Stimulated activated CD8-positive, alpha-beta memory T cell treated with anti-CD3 and anti-CD28 coated beads, Interleukin-7, amount 100 ng/mL, for 1 hour (primary cell): ENCODE results near the gene TNIK.

Experiments used
- DNase-seq, 2 donors: peaks; one replicate each; pipeline ENCODE4 v3.0.0-alpha.2; 2020; ENCODE audit warnings: low read depth in 2 of 2

The TNIK gene

DNA sequence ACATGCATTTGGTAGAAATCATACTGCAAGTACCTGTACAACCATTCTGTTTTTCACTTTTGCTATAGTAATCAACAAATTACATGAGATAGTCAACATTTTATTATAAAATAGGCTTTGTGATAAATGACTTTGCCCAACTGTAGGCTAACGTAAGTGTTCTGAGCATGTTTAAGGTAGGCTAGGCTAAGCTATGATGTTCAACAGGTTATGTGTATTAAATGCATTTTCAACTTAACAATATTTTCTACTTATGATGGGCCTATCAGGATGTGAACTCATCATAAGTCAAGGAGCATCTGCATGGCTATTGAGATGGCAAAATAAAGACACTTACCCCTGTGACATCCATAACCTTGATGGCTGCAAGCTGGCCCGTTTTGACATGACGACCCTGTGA lies 232.4 kb downstream of the TNIK start:
- no peak for DNase-seq

DNA sequence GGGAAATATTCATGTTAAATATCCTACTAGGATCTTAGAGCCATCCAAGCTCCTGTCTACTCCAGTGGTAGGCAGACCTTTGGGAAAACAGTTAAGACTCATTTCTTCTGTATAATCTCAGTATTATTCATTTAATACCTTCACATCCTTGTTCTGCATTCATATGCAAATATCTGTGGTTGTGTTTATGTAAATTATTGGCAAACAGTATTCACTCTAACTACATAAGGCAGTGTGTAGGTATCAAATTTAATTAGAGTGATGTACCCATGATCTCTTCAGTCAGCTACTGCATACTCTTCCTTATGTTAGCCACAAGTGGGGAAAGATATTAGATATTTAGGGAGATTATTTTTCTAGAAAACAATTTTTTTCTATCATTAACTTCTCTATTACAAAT lies 232.8 kb downstream of the TNIK start:
- no peak for DNase-seq

DNA sequence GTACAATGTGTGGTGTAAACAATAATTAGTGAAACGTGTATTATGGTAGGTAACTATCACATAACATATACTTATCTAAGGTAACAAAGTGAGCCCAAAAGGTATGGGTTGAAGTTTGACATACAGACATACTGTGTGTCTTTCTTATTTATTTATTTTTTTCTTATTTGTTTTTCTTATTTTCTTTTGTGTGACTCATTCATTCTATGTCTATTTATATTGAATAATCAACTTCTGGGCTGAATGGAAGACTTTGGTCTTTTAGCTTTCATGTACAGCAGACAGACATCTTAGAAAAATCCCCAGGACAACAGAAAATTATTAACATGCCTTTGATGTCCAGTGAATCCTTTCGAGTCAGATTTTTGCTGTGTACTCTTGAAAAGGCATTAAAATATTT lies 233.4 kb downstream of the TNIK start:
- no peak for DNase-seq

DNA sequence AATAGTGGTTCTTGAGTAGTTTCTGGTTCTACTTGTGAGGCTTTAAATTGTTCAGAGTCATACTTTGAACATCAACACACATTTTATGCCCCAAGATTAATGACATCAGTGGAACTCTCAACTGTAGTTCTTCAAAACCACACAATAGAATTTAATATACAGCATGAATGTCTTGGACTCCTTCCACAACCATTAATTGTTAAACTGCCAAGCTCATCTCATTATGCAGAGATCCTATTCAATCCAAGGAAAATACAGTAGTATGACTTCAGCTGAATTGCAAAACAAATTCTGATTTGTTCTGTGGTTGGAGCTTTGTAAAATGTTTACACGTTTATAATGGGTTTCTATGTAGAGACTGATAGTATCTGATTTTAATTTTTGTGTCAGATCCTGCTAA lies 234.5 kb downstream of the TNIK start:
- no peak for DNase-seq

DNA sequence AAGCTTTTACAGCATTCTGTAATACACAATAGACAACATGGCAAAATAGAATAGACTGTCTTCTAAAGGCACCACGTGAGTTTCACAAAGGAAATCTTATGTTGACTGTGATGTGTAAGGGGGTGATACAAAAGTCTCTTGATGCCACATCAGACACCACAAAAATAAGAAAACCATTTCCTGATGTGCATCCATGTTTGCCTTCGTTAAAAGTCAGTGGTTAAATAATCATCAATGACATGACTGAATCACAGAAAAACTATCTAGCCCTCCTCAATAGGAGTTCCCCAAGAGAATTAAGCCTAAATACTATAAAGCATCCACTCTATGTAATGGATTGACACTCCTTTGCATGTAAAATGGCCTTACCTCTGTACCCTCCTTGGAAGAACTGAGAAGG lies 235.0 kb downstream of the TNIK start:
- no peak for DNase-seq

DNA sequence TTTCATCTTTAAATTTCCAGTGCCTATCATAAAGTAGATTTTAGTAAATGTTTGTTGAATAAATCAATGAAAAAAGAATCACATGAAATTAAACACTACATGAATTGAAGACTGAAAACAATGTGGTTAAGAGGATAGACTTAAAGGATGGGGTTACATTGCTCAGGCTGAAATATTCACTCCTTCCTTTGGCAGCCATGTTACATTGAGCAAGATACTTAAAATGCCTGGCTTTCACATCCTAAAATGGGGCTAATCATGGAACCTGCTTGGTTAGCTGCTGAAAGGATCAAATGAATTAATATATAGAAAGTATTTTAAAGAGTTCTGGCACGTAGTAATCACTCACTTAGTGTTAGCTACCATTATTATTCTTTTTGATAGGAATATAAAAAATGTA lies 236.8 kb downstream of the TNIK start:
- DNase-seq: no peak

DNA sequence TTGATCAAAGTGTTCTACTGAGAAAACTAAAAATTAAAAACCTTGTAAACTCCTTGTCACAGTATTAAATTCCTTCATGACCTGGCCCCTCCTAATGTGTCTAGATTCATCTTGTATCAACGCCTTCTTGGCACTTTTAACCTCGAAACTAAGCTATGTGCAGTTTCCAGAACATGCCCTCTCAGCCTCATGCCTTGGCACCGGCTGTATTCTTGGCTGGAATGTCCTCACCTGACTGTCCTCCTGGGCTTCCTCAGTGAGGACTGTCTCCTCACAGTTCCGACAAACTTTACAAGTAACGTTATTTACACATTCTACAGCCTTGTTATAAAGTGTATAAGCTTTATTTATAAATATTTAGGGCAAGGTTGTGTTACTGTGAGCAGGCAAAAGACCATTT lies 237.2 kb downstream of the TNIK start:
- no peak for DNase-seq

DNA sequence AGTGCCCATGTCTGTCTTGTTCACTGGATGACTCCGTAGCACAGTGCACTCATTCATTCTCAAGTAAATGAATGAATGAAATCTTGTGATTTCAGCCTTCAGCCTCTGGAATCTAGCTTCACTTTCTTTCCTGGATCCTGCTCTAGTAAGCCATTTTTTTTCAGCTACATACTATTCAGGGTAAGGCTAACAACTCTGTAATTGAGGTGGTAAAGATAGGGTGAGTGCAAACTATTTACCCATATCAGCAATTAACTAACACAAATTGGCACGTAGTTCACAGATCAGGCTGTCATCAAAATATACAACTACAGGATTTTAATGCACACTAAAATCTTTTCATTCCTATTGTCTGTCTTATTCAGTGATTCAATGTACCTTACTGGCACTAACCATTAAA lies 238.6 kb downstream of the TNIK start:
- no peak for DNase-seq

DNA sequence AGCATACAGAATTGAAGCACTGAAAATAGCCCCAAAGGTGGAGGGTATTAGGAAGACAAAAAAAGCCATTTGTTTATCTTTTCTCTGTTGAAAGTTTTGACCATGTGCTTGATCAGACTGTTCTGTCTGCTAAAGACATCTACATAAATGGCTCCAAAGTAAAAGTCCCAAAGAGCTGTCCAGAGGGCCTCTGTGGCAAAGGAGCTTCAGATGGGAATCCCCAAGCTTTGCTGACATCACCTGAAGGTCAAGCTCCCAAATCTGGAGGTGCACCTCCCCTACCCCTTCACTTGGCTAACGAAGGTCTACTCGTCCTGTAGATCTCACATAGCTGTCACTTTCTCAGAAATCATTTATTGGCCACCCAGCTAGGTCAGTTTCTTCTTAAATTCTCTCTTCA lies 239.1 kb downstream of the TNIK start:
- no peak for DNase-seq

DNA sequence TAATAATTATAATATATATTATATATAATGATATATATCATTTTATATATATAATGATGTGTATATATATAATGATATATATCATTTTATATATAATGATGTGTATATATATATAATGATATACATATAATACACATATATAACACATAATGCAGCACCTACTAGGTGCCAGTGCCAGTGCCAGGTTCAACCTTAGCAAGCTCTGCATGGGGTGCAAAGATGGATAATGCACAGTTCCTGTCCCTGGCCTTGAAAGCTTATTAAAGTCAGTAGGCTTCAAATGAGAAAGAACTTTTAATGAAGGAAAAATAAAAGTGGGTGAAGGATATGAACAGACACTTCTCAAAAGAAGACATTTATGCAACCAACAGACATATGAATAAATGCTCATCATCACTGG lies 240.9 kb downstream of the TNIK start:
- no peak for DNase-seq

DNA sequence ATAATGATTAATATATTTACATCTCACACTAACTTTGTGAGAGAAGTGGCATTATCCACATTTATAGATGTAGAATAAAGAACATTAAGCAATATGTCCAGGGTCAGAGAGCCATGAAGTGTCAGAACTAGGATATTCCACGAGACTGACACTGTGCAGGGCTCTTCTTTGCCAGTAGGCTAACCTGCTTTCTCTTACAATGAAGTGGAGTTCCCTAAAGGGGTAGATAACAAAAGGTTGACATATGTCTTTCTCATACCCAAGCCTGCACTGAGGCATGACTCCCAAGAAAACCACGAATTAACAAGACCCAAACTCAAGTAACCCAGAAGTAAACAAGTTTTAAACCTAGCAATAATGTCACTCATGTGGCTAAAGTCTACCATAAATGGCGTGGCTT lies 242.1 kb downstream of the TNIK start:
- no peak for DNase-seq

DNA sequence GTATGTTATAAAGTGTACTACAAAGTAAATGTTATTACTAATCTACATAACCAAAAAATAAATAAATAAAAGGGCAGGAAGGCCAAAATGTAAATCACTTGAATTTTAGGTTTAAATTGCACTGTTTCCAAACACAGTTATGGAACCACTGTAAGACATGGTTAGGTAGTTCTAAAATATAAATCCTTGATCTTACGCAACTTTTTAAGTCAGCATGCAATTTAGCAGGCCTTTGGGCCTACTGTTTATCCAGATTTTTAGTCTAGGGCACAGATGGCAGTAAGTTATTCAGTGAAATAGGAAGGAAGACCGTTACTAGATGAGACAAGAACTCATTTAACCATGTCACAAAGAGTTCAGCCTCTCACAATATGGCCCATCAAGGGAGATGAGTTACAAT lies 246.3 kb downstream of the TNIK start:
- DNase-seq: no peak

DNA sequence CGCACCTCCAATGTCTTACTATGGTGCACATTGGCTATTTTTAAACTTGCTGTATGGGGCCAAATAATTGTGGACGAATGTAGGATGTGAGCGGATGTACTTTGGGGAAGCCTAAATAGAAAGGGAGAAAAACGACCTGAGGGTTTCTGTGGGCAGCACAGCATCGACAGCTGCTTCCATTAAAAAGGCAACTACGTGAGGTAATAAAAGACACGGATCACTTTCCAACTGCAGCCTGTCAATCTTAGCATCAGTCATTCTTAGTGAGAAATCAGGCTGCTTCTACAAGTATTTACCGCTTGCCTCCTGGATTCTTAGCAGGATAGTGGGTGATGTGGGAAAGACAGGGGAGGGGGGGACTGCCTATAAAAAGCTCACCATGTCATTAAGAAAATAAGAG lies 247.0 kb downstream of the TNIK start:
- no peak for DNase-seq

DNA sequence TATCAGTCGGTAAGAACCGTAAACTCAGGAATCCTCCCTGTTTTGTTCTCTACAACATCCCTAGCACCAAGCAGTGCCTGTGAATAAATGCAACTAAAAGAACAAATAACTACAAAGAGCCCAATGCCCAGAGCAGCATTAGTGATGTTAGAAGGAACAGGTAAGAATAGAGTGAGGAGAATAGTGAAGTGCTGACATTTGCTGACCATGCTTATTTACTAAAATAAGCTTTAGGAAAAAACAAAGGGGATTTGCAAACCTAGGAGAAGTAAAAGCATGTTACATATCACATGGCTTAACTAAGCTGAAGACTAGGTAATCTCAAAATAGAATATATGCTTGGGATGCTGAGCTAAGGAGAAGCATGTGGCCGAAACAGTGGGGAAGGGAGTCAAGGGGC lies 247.6 kb downstream of the TNIK start:
- no peak for DNase-seq

DNA sequence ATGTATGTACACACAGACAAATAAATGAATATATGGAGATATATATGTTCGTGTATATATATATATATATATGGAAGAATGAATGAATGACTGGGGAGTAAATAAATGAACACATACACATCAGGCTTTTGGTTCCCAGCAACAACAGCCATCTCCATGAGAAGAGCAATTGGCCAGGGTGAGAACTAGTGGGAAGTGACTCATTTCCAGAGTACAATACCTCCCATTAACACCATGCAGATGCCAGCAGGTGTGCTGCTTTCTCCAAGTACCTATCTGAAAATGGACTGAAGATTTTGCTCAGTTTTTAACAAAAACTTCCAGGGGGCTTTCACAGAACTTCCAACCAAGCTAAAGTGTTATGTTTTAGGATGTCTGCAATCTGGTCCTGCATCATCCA lies 253.9 kb downstream of the TNIK start:
- DNase-seq: no peak

DNA sequence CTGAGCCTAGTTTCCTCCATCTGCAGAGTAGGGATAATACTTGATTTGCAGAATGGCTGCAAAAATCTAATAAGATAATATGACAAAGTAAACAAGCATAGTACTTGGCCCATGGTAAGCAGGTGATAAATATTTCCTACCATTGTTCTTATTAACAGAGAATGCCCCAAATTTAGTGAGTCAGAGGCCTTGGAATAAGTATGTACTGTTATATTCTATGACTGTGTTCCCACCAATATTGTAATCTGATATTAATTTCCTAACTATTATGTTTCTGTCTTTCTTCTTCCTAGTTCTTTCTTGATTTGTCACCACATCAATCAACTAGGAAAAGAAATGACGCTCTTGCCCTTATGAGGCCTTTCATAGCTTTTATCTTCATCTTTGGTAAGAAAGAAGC lies 255.3 kb downstream of the TNIK start:
- DNase-seq: no peak

DNA sequence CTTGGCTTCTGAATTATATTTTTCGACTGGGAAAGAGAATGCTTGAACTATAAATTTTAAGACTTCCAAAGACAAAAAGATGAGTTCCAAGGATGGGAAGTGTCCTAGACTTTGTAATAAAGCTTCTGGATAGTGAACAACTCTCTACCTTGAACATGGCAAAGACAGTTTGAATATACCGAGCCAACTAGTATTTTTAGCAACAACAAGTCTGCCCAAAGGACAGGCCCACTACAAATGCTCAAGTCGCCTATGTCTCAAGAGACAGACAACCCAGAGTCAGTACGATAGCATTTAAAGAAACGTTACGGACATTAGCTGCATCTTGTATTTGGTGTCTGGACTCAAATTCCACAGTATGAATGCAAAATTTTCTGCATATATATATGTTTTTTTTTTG lies 258.4 kb downstream of the TNIK start:
- DNase-seq: no peak

DNA sequence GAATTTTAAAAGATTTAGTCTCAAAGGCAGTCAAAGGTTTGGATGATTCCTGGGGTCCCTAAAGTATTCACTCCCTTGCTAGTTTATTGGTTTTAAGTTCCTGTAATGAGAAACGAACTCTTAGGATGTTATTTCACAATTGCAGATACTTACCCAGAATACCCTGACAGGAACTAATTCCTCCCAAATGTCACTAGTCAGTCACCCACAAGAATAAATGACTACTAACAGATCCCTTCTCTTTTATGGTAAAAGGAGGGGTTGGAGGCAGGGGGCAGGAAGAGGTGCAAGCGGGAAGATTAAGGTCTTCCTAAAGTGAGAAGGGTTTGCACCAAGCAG lies 259.5 kb downstream of the TNIK start:
- DNase-seq: no peak

DNA sequence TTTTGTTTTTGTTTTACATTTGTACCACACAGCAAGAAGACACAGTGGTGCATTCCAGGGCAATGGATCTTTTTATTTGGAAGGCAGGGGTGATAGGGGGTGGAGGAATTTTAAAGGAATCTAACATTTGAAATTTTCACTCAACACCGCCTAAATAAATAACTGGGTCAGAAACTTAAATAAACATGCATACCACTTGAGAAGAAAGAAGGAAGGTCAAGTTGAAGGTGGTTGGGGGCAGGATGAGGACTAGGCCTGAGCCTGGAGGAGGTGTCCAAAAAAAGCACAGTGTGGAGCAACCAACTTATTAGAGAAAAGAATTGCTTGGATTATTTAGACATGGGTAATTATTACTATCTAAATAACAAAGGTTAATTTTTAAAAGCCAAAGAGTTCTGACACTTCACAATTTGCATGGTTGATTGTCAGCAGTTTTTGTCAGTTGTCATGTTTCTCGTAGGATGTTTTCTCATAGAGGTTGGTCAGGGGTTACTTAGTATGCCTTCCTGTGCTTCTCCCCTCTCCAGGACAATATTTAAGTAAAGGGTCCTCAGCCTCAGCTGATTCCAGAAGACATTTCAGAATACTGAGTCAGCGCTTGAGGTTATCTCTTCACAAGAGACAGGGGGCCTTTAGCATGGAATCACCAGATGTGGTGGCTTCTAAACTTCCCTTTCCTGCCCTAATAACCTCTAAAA lies 260.0 kb downstream of the TNIK start:
- DNase-seq: no peak

DNA sequence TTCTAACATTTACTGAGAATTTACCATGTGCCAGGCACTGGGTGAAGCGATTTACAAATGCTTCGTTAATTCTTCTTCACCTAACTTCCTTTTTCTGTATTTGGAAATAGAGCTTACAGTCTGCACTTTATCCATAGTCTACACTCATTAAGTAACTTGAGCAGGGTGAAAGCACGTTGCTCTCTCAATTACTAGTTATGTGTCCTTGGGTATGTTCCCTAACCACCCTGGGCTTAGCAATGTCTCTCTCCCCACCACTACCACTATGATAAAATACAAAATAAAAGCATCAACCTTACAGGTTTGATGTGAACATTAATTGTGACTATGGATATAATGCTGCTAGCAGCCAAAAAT lies 260.8 kb downstream of the TNIK start:
- no peak for DNase-seq

DNA sequence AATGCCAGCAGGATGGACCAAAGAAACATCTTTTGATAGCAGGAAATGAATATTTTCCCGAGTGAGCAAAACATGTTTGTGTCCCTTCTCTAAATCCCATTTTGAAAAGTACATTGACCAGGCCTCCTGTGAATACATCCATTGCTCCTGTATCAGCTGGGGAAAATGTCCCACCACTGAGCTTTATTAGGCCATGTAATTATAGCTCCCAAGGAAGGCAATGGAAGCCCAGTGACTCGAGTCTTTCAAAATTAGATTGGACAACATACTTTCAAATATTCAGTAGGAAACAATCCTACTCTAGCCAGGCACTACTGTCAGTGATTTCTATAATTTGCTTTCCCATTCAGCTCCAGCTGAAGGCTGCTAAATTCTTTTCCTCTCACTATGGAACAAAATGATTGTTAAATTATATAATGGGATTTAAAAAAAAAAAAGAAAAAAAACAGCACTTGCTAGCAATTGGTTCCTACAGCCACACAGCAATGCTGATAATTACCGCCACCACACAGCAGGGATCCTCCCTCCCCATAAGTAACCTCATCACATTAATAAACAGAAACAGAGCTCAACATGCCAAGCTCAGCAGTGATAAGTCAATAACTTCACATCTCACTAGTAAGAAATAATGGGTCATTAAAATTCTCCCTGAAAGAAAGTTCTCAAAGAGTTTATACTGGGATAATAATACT lies 261.3 kb downstream of the TNIK start:
- no peak for DNase-seq

DNA sequence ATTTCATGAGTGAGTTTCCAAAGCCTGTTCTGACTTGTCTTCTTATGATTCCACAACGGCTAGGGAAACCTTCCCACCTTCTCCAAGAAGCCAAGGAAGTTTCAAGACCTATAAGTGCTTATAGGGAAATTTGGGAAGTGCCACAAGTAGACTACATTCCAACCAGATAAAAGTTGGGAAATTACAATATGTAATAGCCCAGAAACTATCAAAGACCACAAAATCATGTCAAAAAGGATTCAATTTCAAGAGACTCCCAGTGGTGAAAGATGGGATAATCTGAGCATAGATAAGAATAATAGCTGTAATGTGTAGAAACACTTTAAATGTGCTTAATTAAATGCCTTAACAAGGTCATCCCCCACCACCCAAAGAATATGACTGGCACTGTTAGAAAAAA lies 264.5 kb downstream of the TNIK start:
- DNase-seq: no peak

DNA sequence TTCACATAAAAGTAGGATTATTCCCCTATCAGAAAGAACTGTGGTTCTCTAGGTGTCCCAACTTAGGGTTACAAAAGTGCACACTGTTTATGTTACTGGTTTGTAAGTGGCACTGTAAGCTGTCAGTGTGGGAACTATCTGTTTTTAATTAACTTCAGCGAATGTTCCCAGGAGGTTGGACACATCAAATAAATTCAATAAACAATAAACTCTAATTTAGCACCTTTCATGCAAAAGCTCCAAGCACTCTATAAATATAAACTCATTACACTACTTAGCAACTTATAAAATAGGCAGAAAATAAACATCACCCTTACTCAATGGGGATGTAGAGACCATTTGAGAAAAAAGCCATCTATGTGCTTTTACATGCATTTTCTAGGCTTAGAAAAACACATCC lies 265.2 kb downstream of the TNIK start:
- no peak for DNase-seq

DNA sequence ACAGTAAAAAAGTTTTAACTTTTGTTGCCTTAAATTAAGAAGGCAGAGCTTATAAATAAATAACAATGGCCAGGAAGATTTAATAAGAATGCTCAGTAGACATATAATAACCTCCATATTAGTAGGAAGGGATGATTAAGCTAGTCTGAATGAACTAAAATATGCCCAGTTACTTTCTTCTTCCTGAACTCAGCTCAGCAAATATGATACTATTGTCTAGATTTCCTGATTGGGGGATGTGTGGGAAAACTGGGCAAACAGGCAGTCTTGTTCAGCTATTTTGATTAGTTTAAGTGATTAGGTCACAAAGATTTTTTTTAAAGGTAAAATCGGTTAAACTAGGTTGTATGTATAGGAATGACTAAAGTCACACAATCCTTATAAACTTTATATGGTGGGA lies 266.5 kb downstream of the TNIK start:
- no peak for DNase-seq
